Measurements from ENCODE around the gene POU6F2.
"Not testable (repeated sequence)": the region's sequence is repeated elsewhere in the genome, so short reads cannot be mapped to it uniquely, and the experiment has no call there.

Gene POU6F2

DNA sequence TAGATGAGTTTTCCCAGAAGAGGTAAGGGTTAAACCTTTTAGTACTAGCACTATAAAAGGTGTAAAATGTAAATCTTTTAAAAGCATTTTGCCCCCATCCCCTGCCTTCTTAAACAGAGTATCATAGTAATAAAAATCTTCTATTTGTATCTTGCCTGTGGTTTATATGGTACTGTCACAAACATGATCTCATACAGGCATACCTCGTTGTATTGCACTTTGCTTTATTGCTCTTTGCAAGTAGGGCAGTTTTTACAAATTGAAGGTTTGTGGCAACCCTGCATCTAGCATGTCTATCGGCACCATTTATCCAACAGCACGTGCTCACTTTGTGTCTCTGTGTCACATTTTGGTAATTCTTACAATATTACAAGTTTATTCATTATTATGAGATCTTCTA is 389.7 kb downstream of the POU6F2 start:
- DNase-seq, result no peak

- DNase-seq, result no peak
Measured at GRCh38 chr7:39367943-39368342, 390.2 kb downstream of the POU6F2 start.

DNA sequence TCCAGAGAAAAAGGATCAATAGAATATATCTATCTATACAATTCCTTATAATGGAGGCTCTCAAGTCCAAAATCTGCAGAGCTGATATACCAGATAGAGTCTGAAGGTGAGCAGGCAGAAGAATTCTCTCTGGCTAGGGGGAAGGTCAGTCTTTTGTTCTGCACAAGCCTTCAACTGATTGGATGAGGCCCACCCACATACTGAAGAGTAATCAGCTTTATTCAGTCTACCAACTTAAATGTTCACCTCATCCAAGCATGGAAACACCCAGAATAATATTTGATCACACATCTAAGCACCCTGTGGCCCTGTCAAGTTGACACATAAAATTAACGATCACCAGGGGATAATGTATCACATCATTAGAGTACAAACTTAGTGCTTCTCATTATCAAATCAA is 394.7 kb downstream of the POU6F2 start:
- no peak for DNase-seq

GRCh38 chr7:39374436-39375040 is 396.8 kb downstream of the POU6F2 start:
- DNase-seq, result no peak

DNA sequence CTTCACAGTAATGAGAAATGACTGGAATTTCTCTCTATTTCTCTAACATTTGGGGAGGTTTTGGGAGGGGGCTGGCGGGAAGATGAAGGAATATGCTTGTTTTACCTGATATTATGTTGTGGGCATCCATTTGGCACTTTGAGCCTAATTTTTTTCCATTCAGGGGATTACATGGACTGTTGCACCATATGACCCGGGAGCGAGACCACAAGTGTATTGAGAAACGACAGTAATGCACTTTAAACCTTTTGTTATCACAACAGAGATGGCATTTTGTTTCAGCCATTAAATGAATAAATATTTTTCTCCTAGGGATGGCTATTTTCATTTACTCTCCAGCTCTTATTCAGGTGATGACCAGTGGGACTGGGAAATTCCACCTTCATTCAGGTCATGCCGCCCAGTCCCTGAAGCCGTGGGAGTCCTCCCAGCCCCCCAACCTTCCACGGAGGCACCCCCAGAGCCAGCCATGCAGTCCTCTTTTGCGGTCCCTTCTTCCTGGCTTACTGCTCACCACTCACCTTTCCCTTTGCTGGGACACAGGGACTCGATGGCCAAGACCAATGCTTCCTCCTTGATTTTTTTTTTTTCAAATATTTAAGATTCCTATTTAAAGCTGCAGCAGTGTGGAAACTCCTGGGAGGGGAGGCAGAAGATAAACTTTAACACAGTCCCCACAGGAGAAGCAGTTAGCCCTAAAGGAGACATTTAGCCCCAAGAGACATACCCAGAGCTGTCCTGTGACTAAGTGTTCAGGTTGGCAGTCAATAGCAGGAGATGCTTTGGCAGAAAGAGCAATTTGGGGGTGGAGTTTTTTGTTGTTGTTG is 397.6 kb downstream of the POU6F2 start:
- no peak for DNase-seq

DNA sequence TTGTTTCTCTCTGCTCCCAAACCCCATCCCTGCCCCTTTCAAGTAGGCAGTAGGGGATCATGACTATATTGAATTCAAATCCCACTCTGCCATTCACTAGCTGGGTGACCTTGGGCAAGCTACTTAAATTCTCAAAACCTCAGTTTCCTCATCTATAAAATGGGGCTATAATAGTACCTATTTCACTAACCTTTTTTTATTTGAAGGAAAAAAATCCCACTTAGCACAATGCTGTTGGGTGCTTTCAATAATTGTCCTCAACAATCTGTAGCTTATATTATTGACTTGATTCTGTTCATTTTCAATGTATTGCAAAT is 398.1 kb downstream of the POU6F2 start:
- DNase-seq, result no peak

DNA sequence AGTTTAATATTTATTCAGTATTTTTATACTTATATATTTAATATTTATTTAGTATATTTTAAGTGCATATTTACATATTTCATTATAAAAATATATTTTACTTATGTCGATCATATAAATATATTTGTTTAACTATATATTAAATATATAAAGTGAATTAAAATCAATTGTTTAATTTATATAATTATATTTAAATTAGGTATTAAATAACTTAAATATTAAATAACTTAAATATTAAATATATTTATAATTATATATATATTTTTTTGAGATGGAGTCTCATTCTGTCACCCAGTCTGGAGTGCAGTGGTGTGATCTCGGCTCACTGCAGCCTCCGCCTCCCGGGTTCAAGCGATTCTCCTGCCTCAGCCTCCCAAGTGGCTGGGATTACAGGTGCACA is 399.2 kb downstream of the POU6F2 start:
- not testable (repeated sequence) for DNase-seq

- DNase-seq, result no peak
Measured at GRCh38 chr7:39379416-39379815, 401.7 kb downstream of the POU6F2 start.

DNA sequence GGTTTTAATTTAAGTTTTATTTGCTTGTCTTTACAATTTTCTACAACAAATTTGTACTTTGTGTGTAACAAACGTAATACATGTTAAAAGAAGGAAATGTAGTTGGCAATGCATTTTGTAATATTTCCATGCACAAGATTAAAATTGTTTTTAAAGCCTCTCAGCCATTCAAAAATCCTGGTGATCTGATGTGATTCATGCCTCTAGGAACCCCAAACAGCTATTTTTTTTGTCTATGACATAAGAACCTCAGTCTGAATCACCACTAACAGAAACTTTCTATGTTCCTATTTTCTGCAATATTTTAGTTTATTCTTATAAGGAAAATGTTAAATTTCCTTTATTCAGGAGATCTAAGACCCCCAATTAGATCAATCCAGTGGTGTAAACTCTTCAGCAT is 405.4 kb downstream of the POU6F2 start:
- DNase-seq, result no peak

DNA sequence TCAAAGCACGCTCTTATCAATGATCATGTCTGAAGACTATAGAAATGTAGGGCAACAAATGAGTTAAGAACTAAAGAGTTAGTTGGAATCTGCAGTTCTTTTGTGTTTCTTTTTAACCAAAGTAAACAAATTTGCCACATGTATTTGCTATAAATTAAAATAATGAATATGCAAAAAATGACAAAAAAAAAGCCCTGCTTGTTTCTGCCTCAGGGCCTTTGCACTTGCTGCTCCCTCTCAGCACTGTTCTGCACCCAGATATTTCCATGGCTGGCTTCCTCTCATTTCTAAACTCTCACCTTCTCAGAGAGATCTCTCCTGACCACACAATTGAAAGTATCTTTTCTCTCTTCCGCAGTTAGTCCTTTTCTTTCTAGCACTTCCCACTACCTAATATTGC is 406.7 kb downstream of the POU6F2 start:
- no peak for DNase-seq

DNA sequence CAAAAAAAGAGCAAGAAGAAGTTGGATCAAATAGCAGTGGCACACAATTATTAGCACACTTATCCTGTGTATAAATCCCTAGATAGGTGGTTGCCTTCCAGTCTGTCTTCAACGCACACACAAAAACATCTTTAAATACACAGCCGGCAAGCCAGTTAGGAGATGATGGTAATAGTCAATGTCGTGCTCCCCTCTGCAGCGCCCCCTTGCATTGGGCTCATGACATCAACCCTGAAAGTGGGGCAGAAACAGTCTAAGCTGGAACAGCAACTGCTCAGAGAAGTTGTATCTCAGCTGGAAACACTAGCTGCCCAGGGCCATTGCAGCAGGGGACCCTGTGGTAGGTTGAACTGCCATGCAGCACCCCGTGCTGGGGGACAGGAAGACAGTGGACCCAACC is 409.0 kb downstream of the POU6F2 start:
- no peak for DNase-seq

DNA sequence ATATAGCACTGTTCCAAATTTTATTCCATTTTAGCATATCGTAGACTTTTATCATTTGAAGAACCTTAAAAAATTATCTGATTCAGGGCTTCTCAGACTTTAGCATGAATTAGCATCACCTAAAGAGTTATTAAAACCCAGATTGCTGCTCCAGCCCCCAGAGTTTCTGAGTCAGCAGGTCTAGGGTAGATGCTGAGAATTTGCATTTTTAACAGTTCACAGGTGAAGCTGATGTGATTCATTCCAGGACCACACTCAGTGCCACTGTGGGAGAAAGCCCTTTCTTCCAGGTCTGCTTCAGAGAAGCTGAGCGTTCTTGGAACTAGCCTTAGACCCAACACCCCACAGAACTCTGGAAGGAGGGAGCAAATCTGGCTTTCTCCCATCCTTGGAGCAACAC is 414.4 kb downstream of the POU6F2 start:
- DNase-seq, result no peak

DNA sequence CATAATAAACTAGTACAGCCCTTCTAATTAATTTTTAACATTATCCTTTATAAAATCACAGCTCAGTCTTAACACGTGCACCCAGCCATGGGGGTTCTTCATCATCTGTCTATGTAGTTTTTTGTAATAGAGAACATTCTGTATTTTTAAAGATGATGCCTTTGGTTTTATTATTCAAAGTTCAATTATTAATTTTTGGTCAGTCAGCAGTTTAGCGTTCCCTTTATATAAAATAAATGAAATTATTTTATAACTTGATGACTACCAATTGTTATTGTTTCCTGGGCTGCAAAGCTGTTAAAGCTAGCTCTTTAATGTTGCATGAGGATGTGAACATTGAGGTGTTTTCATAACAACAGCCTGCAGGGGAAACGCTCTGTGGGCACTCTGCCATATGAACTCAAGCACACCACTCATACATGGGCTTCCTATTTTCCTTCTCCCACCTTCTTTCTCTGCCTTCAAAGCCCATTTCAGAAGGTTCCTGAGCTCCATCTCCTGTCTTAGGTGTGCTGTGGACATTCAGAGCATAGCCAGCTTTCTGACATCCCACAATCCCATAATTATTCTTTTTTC is 416.5 kb downstream of the POU6F2 start:
- no peak for DNase-seq

- DNase-seq, result no peak
Measured at GRCh38 chr7:39399458-39399857, 421.7 kb downstream of the POU6F2 start.

GRCh38 chr7:39399986-39400385 is 422.3 kb downstream of the POU6F2 start:
- no peak for DNase-seq

DNA sequence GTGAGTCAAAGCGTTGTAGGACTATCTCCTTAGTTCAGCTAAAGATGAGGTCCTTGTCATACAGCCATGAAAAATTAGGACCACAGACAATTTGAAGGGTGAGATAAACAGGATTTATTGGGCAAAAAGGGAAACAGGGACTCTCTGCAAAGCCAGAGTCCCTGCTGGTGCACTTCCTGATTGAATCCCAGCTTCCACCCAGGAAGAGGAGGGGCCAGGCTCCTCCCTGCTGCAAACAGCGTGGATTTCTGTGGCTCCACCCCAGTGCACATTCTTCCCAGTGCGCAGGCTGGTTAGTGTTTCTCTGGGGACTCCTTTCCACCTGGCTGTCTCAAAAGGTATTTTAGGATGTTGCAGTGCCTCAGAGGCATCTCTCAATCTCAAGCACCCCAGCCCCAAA is 423.1 kb downstream of the POU6F2 start:
- no peak for DNase-seq

DNA sequence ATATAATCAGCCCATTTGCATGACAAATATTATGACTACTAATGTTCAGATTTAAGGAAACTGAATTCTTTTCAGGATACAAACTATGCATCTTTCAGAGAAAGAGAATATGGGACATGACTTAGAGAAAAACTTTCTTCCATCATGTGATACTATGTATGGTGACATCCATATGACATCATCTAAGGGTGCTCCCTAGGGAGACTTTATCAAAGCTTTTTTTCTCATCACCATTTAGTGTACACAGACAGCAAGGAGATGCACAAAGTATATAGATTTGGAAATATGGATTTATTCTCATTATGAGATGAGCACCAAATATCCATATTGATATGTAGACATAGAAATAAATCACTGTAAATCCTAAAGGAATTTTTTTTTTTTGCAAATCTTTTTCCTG is 424.3 kb downstream of the POU6F2 start:
- no peak for DNase-seq

GRCh38 chr7:39404907-39405306 is 427.2 kb downstream of the POU6F2 start:
- no peak for DNase-seq

DNA sequence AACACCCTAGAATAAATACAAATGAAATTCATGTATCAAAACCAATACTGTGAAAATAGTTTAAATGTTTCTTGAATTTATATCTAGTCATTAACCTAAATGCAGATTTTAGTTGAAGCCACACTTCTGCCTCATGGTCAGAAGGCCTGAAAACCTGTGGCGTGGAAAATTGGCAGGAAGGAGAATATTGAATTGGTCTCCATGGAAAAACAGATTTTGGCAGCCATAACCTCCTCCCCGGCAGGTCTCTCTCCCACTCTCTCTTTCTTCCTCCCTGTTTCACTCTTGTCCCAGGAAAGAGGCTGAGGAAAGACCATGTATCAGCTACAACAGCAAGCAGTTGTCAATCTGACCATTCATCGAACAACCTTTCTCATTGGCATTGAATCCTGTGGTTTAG is 427.9 kb downstream of the POU6F2 start:
- no peak for DNase-seq

- DNase-seq, result no peak
Measured at GRCh38 chr7:39406467-39406866, 428.8 kb downstream of the POU6F2 start.

GRCh38 chr7:39407137-39407536 is 429.4 kb downstream of the POU6F2 start:
- DNase-seq, result no peak

GRCh38 chr7:39407723-39408122 is 430.0 kb downstream of the POU6F2 start:
- no peak for DNase-seq

- no peak for DNase-seq
Measured at GRCh38 chr7:39408906-39409305, 431.2 kb downstream of the POU6F2 start.

DNA sequence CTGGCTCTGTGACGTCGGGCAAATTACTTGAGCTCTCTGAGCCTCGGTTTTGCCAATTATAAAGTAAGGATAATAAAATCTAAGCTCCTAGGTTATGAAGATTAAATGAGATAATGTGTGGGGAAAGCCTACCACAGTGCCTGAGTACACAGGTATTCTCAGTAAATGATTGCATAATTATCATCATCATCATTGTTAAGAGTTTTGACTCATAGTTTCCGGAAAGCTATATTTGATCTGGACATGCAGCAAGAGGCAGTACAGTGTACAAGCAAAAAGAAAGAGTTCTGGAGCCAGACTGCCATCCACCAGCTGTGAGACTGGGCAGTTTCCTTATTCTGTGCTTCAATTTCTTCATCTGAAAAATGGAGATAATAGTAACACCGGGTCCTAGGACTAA is 432.9 kb downstream of the POU6F2 start:
- DNase-seq, result no peak

Data from activated naive CD4-positive, alpha-beta T cell treated with Interleukin-2 at 50 U/mL for 16 hours (primary cell).